Testis (tissue), 3 donors: ENCODE data around the gene DIO3. TPM values are rescaled to one million over a fixed set of nuclear protein-coding genes. Genes with fewer than 3 reads are reported as not detected.

Source experiments
- DNase-seq: peaks from one replicate; pipeline ENCODE4 v3.0.0-alpha.2; 2019
- H3K27ac ChIP-seq, 2 donors: fragments of 200-600 bp; sonication (generic); one replicate each; pipeline ENCODE4 v1.5.1; 2019
- H3K27me3 ChIP-seq: fragments of 200-600 bp; sonication (generic); one replicate; pipeline ENCODE4 v1.5.1; 2019
- H3K36me3 ChIP-seq: fragments of 200-600 bp; sonication (generic); one replicate; pipeline ENCODE4 v1.5.1; 2017; ENCODE audit warnings: low read depth; ENCODE audit errors: missing control alignments
- H3K4me1 ChIP-seq: fragments of 200-600 bp; sonication (generic); one replicate; pipeline ENCODE4 v1.5.1; 2019
- H3K4me3 ChIP-seq, 2 donors: fragments of 200-600 bp; sonication (generic); one replicate each; pipeline ENCODE4 v1.5.1; 2017 to 2019
- H3K9me3 ChIP-seq: fragments of 200-600 bp; sonication (generic); one replicate; pipeline ENCODE4 v1.5.1; 2017
- POLR2A ChIP-seq: fragments of 450-650 bp; IDR thresholded peaks from one replicate; pipeline ENCODE4 v1.6.1; 2017; ENCODE audit warnings: antibody characterized with exemption, mild to moderate bottlenecking, moderate library complexity
- WGBS, 2 donors: methylation state at CpG; one replicate each; pipeline ENCODE4 v1.1.5; 2018; 5-methylcytosine and 5-hydroxymethylcytosine counted together
- intact Hi-C: fragments of 100-400 bp; cut with DNase I; formaldehyde crosslinking; loops from one replicate; pipeline ENCODE4 v1.15.1; 2023; ENCODE audit warnings: low total_unique reads
- microRNA counts, 2 donors: library from miRNA; unstranded; fragments of <30 nt; microRNA quantifications; one replicate each; lab custom pipeline; 2016
- polyA plus RNA-seq: library from polyadenylated mRNA; stranded (reverse); fragments of 350-450 nt; fragmentation: Illumina TruSeq; extraction: RNeasy Lipid Tissue Mini Kit (QIAGEN cat#74804); gene quantifications from one replicate; pipeline ENCODE4 v1.2.3, GENCODE V29; 2014; ENCODE audit warnings: low read depth, low replicate concordance; ENCODE audit not compliant: insufficient read depth
- total RNA-seq, 2 donors: library from RNA; depleted of rRNA; stranded (reverse); fragments of >200 nt; gene quantifications; one replicate each; pipeline ENCODE4 v1.2.3, GENCODE V29; 2016
- TF ChIP-seq, protein P1 (sequence below), 3 experiments: fragments of 450-650 bp in 2 of 3; fragments of 200-600 bp in 1 of 3; sonication (generic) in 1 of 3; IDR thresholded peaks; one replicate each; pipeline ENCODE4 v1.5.1; 2016 to 2019; ENCODE audit warnings: antibody characterized with exemption in 3 of 3, mild to moderate bottlenecking in 2 of 3, moderate library complexity in 1 of 3

DIO3 gene
- total and polyA plus RNA-seq, 3 donors from 2014 or later, result 2.3 to 4.6 (median 2.4) TPM

DNA sequence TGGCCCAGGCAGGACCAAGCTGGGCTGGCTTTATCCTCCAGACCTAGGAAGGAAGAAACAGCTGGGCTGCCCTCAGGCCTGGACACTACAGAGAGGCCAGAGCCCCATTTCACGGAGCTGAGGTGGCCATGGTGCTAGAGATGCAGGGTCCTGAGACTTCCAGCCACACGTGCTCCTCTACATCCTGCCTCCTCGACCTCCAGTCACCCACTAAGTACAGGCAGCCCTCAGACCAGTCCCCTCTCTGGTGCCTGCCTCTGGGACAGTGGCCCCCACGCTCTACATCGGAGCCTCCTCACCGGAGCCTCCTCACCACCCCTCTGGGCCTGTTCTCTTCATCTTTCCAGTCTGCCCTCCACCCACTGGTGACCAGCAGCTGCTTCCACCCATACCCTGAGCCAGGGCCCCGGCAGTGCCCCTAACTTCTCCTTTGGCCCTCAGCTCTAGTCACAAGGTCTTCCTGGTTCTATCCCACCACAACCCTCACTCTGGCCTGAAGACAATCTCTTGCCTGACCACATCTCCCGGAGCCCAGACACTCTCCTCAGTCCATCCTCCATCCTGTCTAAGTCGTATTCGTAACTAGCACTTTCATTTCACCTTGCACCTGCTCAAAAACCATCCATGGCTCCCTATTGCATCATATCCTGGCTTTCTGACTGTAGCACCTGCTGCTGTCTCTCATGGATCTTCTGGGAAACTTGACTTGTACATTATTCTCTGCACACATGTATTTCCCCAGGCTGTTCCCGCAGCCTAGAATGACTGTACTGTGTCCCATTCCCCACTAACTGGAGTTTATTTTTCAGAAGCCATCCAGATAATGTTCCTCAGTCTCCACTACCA, 43.9 kb downstream of the DIO3 start:
- intact Hi-C loops, result no loop called here
- 89 to 93% methylated on average over 11 of the region's 11 CpGs for WGBS, 2 donors

GRCh38 chr14:101605836-101606235, 44.5 kb downstream of the DIO3 start:
- Histone ChIP-seq H3K9me3 (no peaks in the 10 kb centered on the region), H3K36me3 (no peaks in the 10 kb centered on the region), H3K27me3 (no peaks in the 10 kb centered on the region), H3K4me1 (no peaks in the 10 kb centered on the region), H3K4me3 (no peak overlapping the region), H3K27ac (no peak overlapping the region)
- TF ChIP-seq, protein P1, sequence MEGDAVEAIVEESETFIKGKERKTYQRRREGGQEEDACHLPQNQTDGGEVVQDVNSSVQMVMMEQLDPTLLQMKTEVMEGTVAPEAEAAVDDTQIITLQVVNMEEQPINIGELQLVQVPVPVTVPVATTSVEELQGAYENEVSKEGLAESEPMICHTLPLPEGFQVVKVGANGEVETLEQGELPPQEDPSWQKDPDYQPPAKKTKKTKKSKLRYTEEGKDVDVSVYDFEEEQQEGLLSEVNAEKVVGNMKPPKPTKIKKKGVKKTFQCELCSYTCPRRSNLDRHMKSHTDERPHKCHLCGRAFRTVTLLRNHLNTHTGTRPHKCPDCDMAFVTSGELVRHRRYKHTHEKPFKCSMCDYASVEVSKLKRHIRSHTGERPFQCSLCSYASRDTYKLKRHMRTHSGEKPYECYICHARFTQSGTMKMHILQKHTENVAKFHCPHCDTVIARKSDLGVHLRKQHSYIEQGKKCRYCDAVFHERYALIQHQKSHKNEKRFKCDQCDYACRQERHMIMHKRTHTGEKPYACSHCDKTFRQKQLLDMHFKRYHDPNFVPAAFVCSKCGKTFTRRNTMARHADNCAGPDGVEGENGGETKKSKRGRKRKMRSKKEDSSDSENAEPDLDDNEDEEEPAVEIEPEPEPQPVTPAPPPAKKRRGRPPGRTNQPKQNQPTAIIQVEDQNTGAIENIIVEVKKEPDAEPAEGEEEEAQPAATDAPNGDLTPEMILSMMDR (IDR thresholded peaks at IDR 0.05), result no peak
- no peak for TF ChIP-seq POLR2A
- intact Hi-C loops, result no loop called here
- DNase-seq, result no peak
- 92 to 95% methylated on average over 4 of the region's 4 CpGs for WGBS, 2 donors

More for the DNA sequence above, 43.9 kb downstream of the DIO3 start:
- no peak for DNase-seq
- Histone ChIP-seq H3K27ac (no peak overlapping the region), H3K9me3 (no peaks in the 10 kb centered on the region), H3K4me3 (no peak overlapping the region), H3K36me3 (no peaks in the 10 kb centered on the region), H3K27me3 (no peaks in the 10 kb centered on the region), H3K4me1 (no peaks in the 10 kb centered on the region)
- TF ChIP-seq, protein P1 (IDR thresholded peaks at IDR 0.05), result no peak
- no peak for TF ChIP-seq POLR2A

MicroRNAs encoded within 50 kb of the gene (microRNA counts, 767-probe panel; counts per million panel counts)
- 152 to 3,811 counts per million in 2 donors for microRNA hsa-miR-1247-5p (lab: Ali Mortazavi, UCI)

Other genes with a start within 250 kb of the DIO3 start
- 100 to 1,000 TPM; 106 to 126 TPM for gene PPP2R5C, start 200.2 kb downstream of the DIO3 start, total RNA-seq
- 166 TPM for gene PPP2R5C, start 200.2 kb downstream of the DIO3 start, polyA plus RNA-seq